Measurements from ENCODE around the gene JMJD8. TPM values are rescaled to one million over a fixed set of nuclear protein-coding genes. Genes with fewer than 3 reads are reported as not detected.

Gene JMJD8
- total and polyA plus RNA-seq, 10 of the 15 experiments (the other 5 are each of a cell fraction or from before 2014, with no cell fraction given), result 1.00 to 50.4 (median 30.7) TPM

- no peak for ATAC-seq
- no TSS peak for BruUV-seq (replicated peaks)
- H4K20me1 ChIP-seq (ENCODE audit: control insufficient read depth, insufficient read depth), result no peaks in the 10 kb centered on the region
- H3K4me2 ChIP-seq (ENCODE audit: control insufficient read depth, insufficient read depth), result no peak overlapping the region
- H2AFZ ChIP-seq (ENCODE audit: control insufficient read depth, low read depth, low read length), result no peak overlapping the region
- 88% methylated on average over 28 of the region's 28 CpGs for WGBS (ENCODE audit: insufficient coverage, insufficient replicate concordance, low lambda C conversion rate, missing lambda C conversion rate)
- intact Hi-C loops (cut with micrococcal nuclease; ENCODE audit: unreplicated experiment), result no loop called here
- peaks cover 15% of the 10 kb centered on the region for H3K79me2 ChIP-seq (ENCODE audit: control insufficient read depth, insufficient read depth, low read length)
- no peak overlapping the region for H3K4me3 ChIP-seq
- ChIA-PET RAD21 (ENCODE audit: unreplicated experiment) (no interaction called here), CTCF (interaction anchor here (0.6 to 1.3 kb wide), 2 partner anchors 9 to 503 kb away, joined by 3 read pairs; no protein-coding TSS in a partner anchor), SMC1A (ENCODE audit: uncharacterized antibody, unreplicated experiment) (no interaction called here), POLR2A (no interaction called here)
- DNase-seq (ENCODE audit: low read depth, low spot score), result no peak
- no peaks in the 10 kb centered on the region for H3K9me3 ChIP-seq (replicated peaks; ENCODE audit: control insufficient read depth, insufficient read depth, low read length)
- H3K27ac ChIP-seq (ENCODE audit: control insufficient read depth, insufficient read depth), result no peak overlapping the region
- no peak overlapping the region for H3K9ac ChIP-seq (ENCODE audit: control insufficient read depth, insufficient read depth, low read length)
- peaks cover 0 to 3% of the 10 kb centered on the region in 2 experiments; a peak in 2 of 4 replicates for H3K36me3 ChIP-seq (ENCODE audit: control insufficient read depth in 2 of 2, insufficient read depth in 2 of 2, low read length in 1 of 2)
- no peaks in the 10 kb centered on the region for H3K27me3 ChIP-seq (replicated peaks in 1 of 2; ENCODE audit: control insufficient read depth in 2 of 2, insufficient read depth in 2 of 2, low read length in 1 of 2)
- H3K4me1 ChIP-seq (ENCODE audit: control insufficient read depth, insufficient read depth, low read length), result peaks cover 9% of the 10 kb centered on the region
- TF ChIP-seq ZNF24 (IDR thresholded peaks at IDR 0.05), result no peak
- FAIRE-seq, result no peak
- in situ Hi-C loops (cut with MboI), result no loop called here
Measured at GRCh38 chr16:652454-653305, 31.5 kb downstream of the JMJD8 start.

GRCh38 chr16:651844-652243 lies 32.3 kb downstream of the JMJD8 start:
- DNase-seq (ENCODE audit: low read depth, low spot score) (no peak), ATAC-seq (no peak), FAIRE-seq (no peak)
- BruUV-seq (replicated peaks), result no TSS peak
- Histone ChIP-seq H3K9me3 (replicated peaks; ENCODE audit: control insufficient read depth, insufficient read depth, low read length) (no peaks in the 10 kb centered on the region), H3K4me2 (ENCODE audit: control insufficient read depth, insufficient read depth) (no peak overlapping the region), H3K36me3 (ENCODE audit: control insufficient read depth in 2 of 2, insufficient read depth in 2 of 2, low read length in 1 of 2) (peaks cover 0 to 3% of the 10 kb centered on the region in 2 experiments; a peak in 2 of 4 replicates), H3K4me1 (ENCODE audit: control insufficient read depth, insufficient read depth, low read length) (peaks cover 9% of the 10 kb centered on the region), H3K27me3 (replicated peaks in 1 of 2; ENCODE audit: control insufficient read depth in 2 of 2, insufficient read depth in 2 of 2, low read length in 1 of 2) (no peaks in the 10 kb centered on the region), H2AFZ (ENCODE audit: control insufficient read depth, low read depth, low read length) (no peak overlapping the region), H4K20me1 (ENCODE audit: control insufficient read depth, insufficient read depth) (no peaks in the 10 kb centered on the region), H3K4me3 (no peak overlapping the region), H3K79me2 (ENCODE audit: control insufficient read depth, insufficient read depth, low read length) (peaks cover 18% of the 10 kb centered on the region), H3K9ac (ENCODE audit: control insufficient read depth, insufficient read depth, low read length) (no peak overlapping the region), H3K27ac (ENCODE audit: control insufficient read depth, insufficient read depth) (no peak overlapping the region)
- CTCF ChIA-PET, result interaction anchor here (1.3 kb wide), 1 partner anchor 10 kb away, joined by 3 read pairs; no protein-coding TSS in a partner anchor
- 92% methylated on average over 13 of the region's 22 CpGs for WGBS (ENCODE audit: insufficient coverage, insufficient replicate concordance, low lambda C conversion rate, missing lambda C conversion rate)
- intact Hi-C loops (cut with micrococcal nuclease; ENCODE audit: unreplicated experiment) (no loop called here), in situ Hi-C loops (cut with MboI) (no loop called here)
- RAD21 ChIA-PET (ENCODE audit: unreplicated experiment), result no interaction called here
- POLR2A ChIA-PET, result no interaction called here
- SMC1A ChIA-PET (ENCODE audit: uncharacterized antibody, unreplicated experiment), result no interaction called here
- no peak for TF ChIP-seq CREM (IDR thresholded peaks at IDR 0.05; ENCODE audit: low read depth)
- TF ChIP-seq POU2F2 (IDR thresholded peaks at IDR 0.05; ENCODE audit: borderline replicate concordance, low read depth, low read length), result no peak
- no peak for TF ChIP-seq HDGF (IDR thresholded peaks at IDR 0.05)
- no peak for TF ChIP-seq TCF7 (IDR thresholded peaks at IDR 0.05; ENCODE audit: borderline replicate concordance)
- no peak for TF ChIP-seq NKRF (conservative IDR thresholded peaks at IDR 0.05)
- TF ChIP-seq ZNF207 (IDR thresholded peaks at IDR 0.05; ENCODE audit: borderline replicate concordance), result no peak
- TF ChIP-seq, protein P1, sequence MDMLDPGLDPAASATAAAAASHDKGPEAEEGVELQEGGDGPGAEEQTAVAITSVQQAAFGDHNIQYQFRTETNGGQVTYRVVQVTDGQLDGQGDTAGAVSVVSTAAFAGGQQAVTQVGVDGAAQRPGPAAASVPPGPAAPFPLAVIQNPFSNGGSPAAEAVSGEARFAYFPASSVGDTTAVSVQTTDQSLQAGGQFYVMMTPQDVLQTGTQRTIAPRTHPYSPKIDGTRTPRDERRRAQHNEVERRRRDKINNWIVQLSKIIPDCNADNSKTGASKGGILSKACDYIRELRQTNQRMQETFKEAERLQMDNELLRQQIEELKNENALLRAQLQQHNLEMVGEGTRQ (IDR thresholded peaks at IDR 0.05; ENCODE audit: borderline replicate concordance, low read depth, low read length), result no peak
- TF ChIP-seq RCOR1 (conservative IDR thresholded peaks at IDR 0.05; ENCODE audit: low read depth, low read length), result no peak
- TF ChIP-seq EZH2 (IDR thresholded peaks at IDR 0.05; ENCODE audit: borderline replicate concordance, control insufficient read depth, low read depth, low read length), result no peak
- no peak for TF ChIP-seq ZNF274 (IDR thresholded peaks at IDR 0.05; ENCODE audit: insufficient read depth, insufficient read length)
